Measurements from ENCODE around the gene MEG3. TPM values are rescaled to one million over a fixed set of nuclear protein-coding genes. Genes with fewer than 3 reads are reported as not detected.
A peak's percentile ranks its signal among the peaks of the same experiment; 100 is the strongest.

The MEG3 gene
- 10 to 100 TPM; 10.3 to 11.0 TPM for total RNA-seq

DNA sequence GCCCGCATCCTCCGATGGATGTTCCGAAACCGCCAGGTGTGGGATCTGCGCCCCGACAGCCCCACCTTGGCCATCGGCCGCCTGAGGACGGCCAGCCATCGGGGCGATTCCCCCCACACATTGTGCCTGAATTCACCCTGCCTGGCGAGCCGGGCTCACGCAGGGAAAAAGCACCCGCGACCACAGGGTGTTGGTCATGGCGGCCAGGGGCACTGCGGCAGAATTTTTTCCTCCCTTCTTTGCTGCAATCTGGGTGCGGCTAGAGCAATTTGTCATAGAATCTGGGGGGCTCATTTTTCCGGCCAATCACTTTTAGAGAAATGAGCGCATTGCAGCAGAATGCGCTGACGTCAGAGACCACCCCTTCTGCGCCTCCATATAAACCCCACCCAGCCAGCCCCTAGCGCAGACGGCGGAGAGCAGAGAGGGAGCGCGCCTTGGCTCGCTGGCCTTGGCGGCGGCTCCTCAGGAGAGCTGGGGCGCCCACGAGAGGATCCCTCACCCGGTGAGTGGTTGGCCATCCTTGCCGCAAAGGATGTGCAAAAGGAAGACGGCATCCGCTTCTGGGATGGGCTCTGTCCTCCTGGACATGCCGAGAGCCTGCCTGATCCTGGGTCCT, at the start of gene MEG3:
MEG3 (plus strand) TSS at position 406 of the 619 bp plus-strand sequence.
- H3K4me3 ChIP-seq = no peak within 1 kb of the TSS
- H3K27me3 ChIP-seq = no peaks in the 10 kb centered on the region
- no peaks in the 10 kb centered on the region for H3K4me1 ChIP-seq
- no peak for DNase-seq
- no peak within 1 kb of the TSS for H3K27ac ChIP-seq
- no peaks in the 10 kb centered on the region for H3K36me3 ChIP-seq
- intact Hi-C loops (cut with DNase I) = no loop called here
- H3K9me3 ChIP-seq = no peaks in the 10 kb centered on the region
- TF ChIP-seq, protein P1, sequence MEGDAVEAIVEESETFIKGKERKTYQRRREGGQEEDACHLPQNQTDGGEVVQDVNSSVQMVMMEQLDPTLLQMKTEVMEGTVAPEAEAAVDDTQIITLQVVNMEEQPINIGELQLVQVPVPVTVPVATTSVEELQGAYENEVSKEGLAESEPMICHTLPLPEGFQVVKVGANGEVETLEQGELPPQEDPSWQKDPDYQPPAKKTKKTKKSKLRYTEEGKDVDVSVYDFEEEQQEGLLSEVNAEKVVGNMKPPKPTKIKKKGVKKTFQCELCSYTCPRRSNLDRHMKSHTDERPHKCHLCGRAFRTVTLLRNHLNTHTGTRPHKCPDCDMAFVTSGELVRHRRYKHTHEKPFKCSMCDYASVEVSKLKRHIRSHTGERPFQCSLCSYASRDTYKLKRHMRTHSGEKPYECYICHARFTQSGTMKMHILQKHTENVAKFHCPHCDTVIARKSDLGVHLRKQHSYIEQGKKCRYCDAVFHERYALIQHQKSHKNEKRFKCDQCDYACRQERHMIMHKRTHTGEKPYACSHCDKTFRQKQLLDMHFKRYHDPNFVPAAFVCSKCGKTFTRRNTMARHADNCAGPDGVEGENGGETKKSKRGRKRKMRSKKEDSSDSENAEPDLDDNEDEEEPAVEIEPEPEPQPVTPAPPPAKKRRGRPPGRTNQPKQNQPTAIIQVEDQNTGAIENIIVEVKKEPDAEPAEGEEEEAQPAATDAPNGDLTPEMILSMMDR (IDR thresholded peaks at IDR 0.05) = no peak
- peak within 1 kb of the TSS; percentile 35 to 44 for H3K9ac ChIP-seq (ENCODE audit: low read depth in 2 of 2, low read length in 2 of 2)

- Histone ChIP-seq H3K4me3 (no peak overlapping the region), H3K4me1 (no peaks in the 10 kb centered on the region), H3K9me3 (no peaks in the 10 kb centered on the region), H3K9ac (ENCODE audit: low read depth in 2 of 2, low read length in 2 of 2) (no peak overlapping the region), H3K27me3 (no peaks in the 10 kb centered on the region), H3K36me3 (no peaks in the 10 kb centered on the region), H3K27ac (no peak overlapping the region)
- TF ChIP-seq, protein P1 (IDR thresholded peaks at IDR 0.05) = no peak
- intact Hi-C loops (cut with DNase I) = no loop called here
- no peak for DNase-seq
Measured at GRCh38 chr14:100776681-100777365, 49.1 kb upstream of the MEG3 start.

GRCh38 chr14:100777366-100777817, 48.5 kb upstream of the MEG3 start:
- Histone ChIP-seq H3K9me3 (no peaks in the 10 kb centered on the region), H3K4me3 (no peak overlapping the region), H3K27ac (no peak overlapping the region), H3K27me3 (no peaks in the 10 kb centered on the region), H3K36me3 (no peaks in the 10 kb centered on the region), H3K4me1 (no peaks in the 10 kb centered on the region), H3K9ac (ENCODE audit: low read depth in 2 of 2, low read length in 2 of 2) (no peak overlapping the region)
- TF ChIP-seq, protein P1 (IDR thresholded peaks at IDR 0.05) = no peak
- DNase-seq = no peak
- intact Hi-C loops (cut with DNase I) = no loop called here

DNA sequence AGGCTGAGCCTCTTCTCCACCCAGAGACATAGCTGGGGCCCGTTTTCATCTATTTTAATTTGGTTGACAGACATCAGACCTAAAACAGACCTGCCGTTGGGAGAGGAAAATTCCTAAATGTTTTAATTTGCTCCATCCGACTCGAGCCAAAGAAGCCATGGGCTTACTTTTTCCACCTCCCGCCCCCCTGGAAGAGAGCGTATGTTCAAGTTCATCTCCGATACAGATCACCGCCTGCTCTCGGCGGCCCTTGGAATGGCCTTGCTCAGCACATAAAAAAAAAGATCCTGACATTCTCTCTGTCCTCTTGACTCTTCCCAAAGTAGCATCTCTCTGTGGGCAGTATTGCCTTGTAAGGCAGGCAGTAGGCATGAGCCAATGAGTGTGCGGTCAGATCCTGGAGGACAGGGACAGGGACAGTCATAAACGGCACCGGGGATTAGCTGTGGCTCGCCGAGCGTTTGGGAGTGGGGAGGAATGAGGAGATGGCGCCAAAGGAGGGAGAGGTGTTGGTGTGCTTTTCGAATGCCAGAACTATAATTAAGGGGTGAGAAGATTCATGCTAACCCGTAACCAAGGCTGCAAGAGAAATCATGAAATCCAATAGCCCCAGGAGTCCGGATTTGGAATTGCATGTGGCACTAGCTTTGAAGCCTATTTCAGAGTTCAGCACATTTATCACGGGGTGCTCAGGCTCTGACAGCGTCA, 47.9 kb upstream of the MEG3 start:
- intact Hi-C loops (cut with DNase I) = no loop called here
- no peak overlapping the region for H3K4me3 ChIP-seq
- DNase-seq = no peak
- no peaks in the 10 kb centered on the region for H3K4me1 ChIP-seq
- no peaks in the 10 kb centered on the region for H3K36me3 ChIP-seq
- TF ChIP-seq, protein P1 (IDR thresholded peaks at IDR 0.05) = no peak
- no peaks in the 10 kb centered on the region for H3K27me3 ChIP-seq
- H3K9ac ChIP-seq (ENCODE audit: low read depth in 2 of 2, low read length in 2 of 2) = no peak overlapping the region
- no peaks in the 10 kb centered on the region for H3K9me3 ChIP-seq
- H3K27ac ChIP-seq = no peak overlapping the region

GRCh38 chr14:100778526-100778882, 47.4 kb upstream of the MEG3 start:
- H3K27me3 ChIP-seq = no peaks in the 10 kb centered on the region
- TF ChIP-seq, protein P1 (IDR thresholded peaks at IDR 0.05) = no peak
- no peak for DNase-seq
- H3K4me1 ChIP-seq = no peaks in the 10 kb centered on the region
- H3K27ac ChIP-seq = no peak overlapping the region
- no peak overlapping the region for H3K4me3 ChIP-seq
- H3K36me3 ChIP-seq = no peaks in the 10 kb centered on the region
- no peaks in the 10 kb centered on the region for H3K9me3 ChIP-seq
- H3K9ac ChIP-seq (ENCODE audit: low read depth in 2 of 2, low read length in 2 of 2) = no peak overlapping the region
- intact Hi-C loops (cut with DNase I) = no loop called here
